Brain microvascular endothelial cell (primary cell): ENCODE measurements around the gene LILRB2.
"Not testable (repeated sequence)": the region's sequence is repeated elsewhere in the genome, so short reads cannot be mapped to it uniquely, and the experiment has no call there.

Source experiments
- DNase-seq: peaks from one replicate; pipeline ENCODE4 v3.0.0-alpha.2; 2020
- H3K27ac ChIP-seq: fragments of 250-450 bp; sonication (Bioruptor Pico); 2 replicates; pipeline ENCODE4 v1.5.1; 2020; ENCODE audit warnings: mild to moderate bottlenecking, moderate library complexity
- H3K27me3 ChIP-seq: fragments of 250-450 bp; sonication (Bioruptor Pico); replicated peaks from 2 replicates; pipeline ENCODE4 v1.5.1; 2020; ENCODE audit warnings: mild to moderate bottlenecking
- H3K36me3 ChIP-seq: fragments of 250-450 bp; sonication (Bioruptor Pico); replicated peaks from 2 replicates; pipeline ENCODE4 v1.5.1; 2020; ENCODE audit warnings: mild to moderate bottlenecking
- H3K4me3 ChIP-seq: 2 replicates; pipeline ENCODE4 v1.5.1; 2011; ENCODE audit warnings: low read depth, mild to moderate bottlenecking, control low read depth, low read length, moderate library complexity
- in situ Hi-C: cut with HindIII; loops from 2 replicates; pipeline ENCODE4 v1.10.0; 2017; ENCODE audit warnings: low sequenced_read_pairs, low pct_ligation_motif_present
- TF ChIP-seq, protein P1 (sequence below): IDR thresholded peaks from 2 replicates; pipeline ENCODE4 v1.5.1; 2011; ENCODE audit warnings: low read depth, mild to moderate bottlenecking, moderate library complexity, low read length, control low read depth, inconsistent platforms; ENCODE audit errors: missing control alignments

The LILRB2 gene

DNA sequence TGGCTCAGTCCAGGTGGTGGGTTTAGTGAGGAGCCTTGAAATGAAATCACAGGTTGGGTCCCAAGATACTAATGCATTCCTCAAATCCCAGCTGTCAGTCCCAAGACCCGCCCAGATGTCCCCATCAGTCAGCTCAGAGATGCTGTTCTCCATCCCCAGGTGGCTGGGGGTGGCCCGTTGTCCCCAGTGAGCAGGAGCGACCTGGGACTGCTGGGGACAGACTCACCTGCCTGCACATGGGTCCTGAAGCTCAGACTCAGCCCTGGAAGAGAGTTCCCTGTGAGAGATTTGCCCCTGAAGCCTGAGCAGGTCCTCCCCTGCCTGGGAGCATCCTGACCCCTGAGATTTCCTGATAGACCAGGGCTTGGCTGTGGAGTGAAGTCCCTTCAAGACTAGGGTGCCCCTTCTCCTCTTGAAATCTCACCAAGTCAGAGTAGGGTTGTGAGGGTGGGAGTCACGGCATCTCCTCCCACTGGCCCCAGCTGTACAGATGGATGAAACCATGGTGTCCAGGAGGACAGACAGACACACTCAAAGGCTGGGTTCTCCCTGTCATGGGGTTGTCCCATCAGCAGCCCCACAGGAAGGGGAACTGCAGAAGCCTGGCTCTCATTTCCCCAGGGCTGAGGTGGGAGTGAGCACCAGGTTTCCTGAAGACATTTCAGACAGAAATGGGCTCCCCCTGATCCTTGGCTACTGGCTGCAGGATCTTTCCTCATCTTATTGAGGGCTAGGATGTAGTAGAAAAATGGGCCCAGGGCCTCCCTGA is 17.6 kb upstream of the LILRB2 start:
- in situ Hi-C loops: no loop called here
- H3K27me3 ChIP-seq: no peaks in the 10 kb centered on the region

DNA sequence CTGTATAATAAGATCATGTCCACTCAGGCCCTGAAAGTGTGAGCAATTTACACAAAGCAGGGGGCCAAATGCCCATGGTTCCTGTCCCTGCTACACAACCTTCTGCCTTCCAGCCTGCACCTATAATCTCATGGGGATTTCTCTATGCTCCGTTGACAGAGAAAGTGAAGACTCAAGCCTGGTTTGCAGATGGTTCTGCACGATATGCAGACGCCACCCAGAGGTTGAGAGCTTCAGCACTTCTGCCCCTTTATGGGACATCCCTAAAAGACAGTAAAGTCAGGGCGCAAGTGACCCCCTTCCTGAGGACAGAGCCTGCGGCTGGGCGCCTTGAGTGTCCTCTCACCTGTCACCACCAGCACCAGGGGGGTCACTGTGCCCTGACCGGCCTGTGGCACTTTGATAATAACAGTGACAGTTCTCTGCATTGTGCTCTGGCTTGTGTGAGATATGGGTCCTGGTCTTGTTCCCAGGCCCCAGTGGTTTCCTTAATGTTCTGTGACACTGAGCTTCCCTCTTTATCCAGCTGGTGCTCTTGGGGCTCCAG is 16.9 kb upstream of the LILRB2 start:
- Histone ChIP-seq H3K36me3 (no peaks in the 10 kb centered on the region), H3K27me3 (no peaks in the 10 kb centered on the region), H3K4me3 (no peak overlapping the region), H3K27ac (no peak overlapping the region)
- no peak for DNase-seq
- in situ Hi-C loops: no loop called here
- TF ChIP-seq, protein P1, sequence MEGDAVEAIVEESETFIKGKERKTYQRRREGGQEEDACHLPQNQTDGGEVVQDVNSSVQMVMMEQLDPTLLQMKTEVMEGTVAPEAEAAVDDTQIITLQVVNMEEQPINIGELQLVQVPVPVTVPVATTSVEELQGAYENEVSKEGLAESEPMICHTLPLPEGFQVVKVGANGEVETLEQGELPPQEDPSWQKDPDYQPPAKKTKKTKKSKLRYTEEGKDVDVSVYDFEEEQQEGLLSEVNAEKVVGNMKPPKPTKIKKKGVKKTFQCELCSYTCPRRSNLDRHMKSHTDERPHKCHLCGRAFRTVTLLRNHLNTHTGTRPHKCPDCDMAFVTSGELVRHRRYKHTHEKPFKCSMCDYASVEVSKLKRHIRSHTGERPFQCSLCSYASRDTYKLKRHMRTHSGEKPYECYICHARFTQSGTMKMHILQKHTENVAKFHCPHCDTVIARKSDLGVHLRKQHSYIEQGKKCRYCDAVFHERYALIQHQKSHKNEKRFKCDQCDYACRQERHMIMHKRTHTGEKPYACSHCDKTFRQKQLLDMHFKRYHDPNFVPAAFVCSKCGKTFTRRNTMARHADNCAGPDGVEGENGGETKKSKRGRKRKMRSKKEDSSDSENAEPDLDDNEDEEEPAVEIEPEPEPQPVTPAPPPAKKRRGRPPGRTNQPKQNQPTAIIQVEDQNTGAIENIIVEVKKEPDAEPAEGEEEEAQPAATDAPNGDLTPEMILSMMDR: peak; percentile 24

More for the DNA sequence above, 17.6 kb upstream of the LILRB2 start:
- Histone ChIP-seq H3K36me3 (no peaks in the 10 kb centered on the region), H3K27ac (no peak overlapping the region), H3K4me3 (no peak overlapping the region)
- TF ChIP-seq, protein P1: no peak
- DNase-seq: no peak

DNA sequence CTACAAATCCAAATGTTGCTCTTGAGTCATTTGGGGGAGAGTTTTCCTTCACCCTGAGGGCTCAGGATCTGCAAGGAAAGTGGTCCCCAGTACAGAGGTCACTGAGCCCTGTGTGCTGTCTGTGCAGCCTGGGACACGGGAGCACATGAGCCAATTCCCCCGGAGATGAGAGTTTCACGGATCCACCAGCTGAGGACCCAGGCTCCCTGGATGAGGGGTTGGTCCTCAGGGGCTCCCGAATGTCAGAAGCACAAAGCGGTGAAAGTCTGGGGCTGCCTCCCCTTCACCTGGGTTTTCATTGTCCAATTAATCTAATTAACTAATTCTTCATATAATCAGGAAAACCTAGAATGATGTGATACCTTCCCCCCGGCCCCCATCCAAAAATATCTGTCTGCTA is 13.6 kb upstream of the LILRB2 start:
- TF ChIP-seq, protein P1: no peak
- no peak overlapping the region for H3K27ac ChIP-seq
- no peaks in the 10 kb centered on the region for H3K36me3 ChIP-seq
- H3K27me3 ChIP-seq: no peaks in the 10 kb centered on the region
- in situ Hi-C loops: no loop called here
- no peak for DNase-seq
- H3K4me3 ChIP-seq: no peak overlapping the region

DNA sequence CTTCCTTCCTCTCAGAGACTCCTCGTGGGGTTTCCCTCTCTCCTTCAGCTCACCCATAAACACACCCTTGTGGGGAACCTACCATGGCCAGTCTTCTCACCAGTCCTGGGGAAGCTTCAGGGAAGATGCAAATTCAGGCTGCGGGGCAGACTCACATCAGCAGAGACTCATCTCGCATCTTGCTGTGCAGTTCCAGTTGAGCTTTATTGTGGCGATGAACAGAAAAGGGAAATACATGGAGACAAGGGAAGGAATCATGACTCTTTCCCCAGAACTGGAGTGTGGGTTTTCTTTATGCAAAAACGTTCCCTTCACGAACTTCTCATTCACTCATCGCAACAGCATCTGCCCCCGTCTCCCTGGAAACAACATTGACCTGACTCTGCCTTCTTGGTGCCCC is 8.2 kb upstream of the LILRB2 start:
- H3K27ac ChIP-seq, H3K36me3 ChIP-seq, DNase-seq, in situ Hi-C loops, H3K4me3 ChIP-seq, H3K27me3 ChIP-seq: not testable (repeated sequence)

DNA sequence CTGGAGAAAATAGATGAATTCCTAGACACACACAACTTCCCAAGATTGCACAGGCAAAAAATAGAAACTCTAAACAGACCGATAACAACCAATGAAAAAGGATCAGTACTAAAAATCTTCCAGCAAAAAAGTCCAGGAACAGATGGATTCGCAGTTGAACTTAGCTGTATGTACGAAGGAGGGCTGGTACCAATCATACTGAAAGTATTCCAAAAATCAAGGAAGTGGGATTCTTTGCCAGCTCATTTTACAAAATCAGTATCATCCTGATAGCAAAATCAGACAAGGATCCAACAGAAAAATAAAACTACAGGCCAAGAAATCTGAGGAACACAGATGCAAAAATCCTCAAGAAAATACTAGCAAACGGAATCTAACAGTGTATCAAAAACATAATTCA is 6.5 kb upstream of the LILRB2 start:
- Histone ChIP-seq H3K36me3 (no peaks in the 10 kb centered on the region), H3K27ac (peak overlapping the region; percentile 29), H3K27me3 (no peaks in the 10 kb centered on the region), H3K4me3 (no peak overlapping the region)
- in situ Hi-C loops: no loop called here
- DNase-seq: peak; percentile 20
- TF ChIP-seq, protein P1: no peak

DNA sequence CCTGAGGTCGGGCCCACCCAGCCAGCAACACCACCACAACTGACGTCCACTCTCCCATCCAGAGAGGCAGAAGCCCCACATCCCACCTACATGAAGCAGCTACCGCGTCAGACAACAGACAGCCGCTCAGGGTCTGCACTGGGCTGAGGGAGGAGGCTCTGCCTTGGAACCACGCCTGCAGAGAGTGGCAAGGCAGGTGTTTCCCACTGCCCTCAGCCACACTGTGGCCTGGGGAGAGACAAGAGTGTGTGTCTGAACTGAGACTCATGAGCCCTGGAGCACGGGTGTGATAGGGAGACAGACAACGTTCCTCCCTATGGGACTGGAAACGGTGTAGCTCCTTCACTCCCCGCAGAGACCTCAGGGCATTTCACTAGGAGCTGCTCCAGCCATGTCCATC is 5.4 kb upstream of the LILRB2 start:
- in situ Hi-C loops: not testable (repeated sequence)

DNA sequence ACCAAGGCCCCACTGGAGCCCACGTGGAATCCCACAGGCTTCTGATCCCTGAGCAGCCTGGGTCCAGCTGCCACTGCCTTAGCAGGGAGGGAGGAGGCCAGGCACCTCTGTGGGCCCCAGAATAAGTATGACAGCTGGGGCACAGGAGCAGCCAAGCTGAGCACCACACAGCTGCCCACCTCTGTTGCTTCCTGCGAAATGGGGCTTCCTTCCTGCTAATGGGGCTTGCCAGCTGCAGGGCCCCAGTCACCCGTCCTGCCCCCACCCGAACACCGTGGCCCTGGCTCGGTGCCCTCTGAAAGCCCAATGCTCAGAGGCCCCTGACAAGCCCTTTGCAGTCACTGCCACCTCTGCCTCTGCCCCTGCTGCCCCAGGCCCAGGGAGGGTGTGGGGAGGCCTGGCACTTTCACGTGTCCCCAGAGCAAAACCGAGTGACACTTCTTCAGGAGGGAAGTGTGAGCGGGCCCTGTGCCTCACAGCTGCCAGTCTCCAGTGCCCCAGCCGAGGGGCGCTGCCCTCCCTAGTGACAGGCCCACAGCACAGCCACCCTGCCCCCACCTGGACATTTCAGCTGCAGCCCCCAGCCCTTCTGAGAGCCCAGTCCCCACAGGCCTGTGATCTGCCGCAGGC is 4.6 kb upstream of the LILRB2 start:
- DNase-seq, in situ Hi-C loops, H3K36me3 ChIP-seq, H3K4me3 ChIP-seq, H3K27ac ChIP-seq, H3K27me3 ChIP-seq: not testable (repeated sequence)

More for the DNA sequence above, 5.4 kb upstream of the LILRB2 start:
- H3K27ac ChIP-seq, H3K27me3 ChIP-seq, H3K4me3 ChIP-seq, DNase-seq, H3K36me3 ChIP-seq: not testable (repeated sequence)
